Erythroblast (primary cell): Measurements from ENCODE around the gene TMEM259.

ENCODE experiments used
- GATA1 ChIP-seq: IDR thresholded peaks from 2 replicates; pipeline ENCODE4 v1.6.1; 2011; ENCODE audit warnings: low read depth, mild to moderate bottlenecking, control low read depth, low read length, moderate library complexity
- POLR2A ChIP-seq: IDR thresholded peaks from 2 replicates; pipeline ENCODE4 v1.6.1; 2011; ENCODE audit warnings: mild to moderate bottlenecking, low read length

- TF ChIP-seq POLR2A (no peak), GATA1 (no peak)
Measured at GRCh38 chr19:1046117-1046626, 25.2 kb upstream of the TMEM259 start.
